ENCODE data around the gene CAND2.

The CAND2 gene

Small RNA genes within 50 kb of the gene (small RNA-seq; reads per million reads assigned to genes)
- 0 reads per million in 2 experiments for gene AC034198.1
